GM12878 (cell line): ENCODE results near the gene PUM2. TPM values are rescaled to one million over a fixed set of nuclear protein-coding genes. Genes with fewer than 3 reads are reported as not detected.

Experiments used
- ATAC-seq: fragments of 200-7000 bp; cut with Tn5 transposase; 3 replicates; pipeline ENCODE4 v1.9.1; 2020; ENCODE audit warnings: mild to moderate bottlenecking, moderate library complexity
- BruUV-seq: library from RNA; stranded (reverse); fragments of 400-500 nt; replicated peaks from 2 replicates; lab custom pipeline; 2021; lab: Mats Ljungman, UMichigan
- CTCF ChIA-PET: fragments of 300-600 bp; sonication (Branson Sonifier 250); formaldehyde crosslinking; extraction: SDS; loops from one replicate; lab custom pipeline; 2021; ENCODE audit warnings: inconsistent platforms; lab: Yijun Ruan, JAX
- POLR2A ChIA-PET: fragments of 350-600 bp; formaldehyde crosslinking; extraction: SDS; loops from one replicate; lab custom pipeline; 2021; ENCODE audit warnings: inconsistent platforms; lab: Charles Lee
- RAD21 ChIA-PET: fragments of 300-600 bp; sonication (Branson Sonifier 250); formaldehyde crosslinking; loops from one replicate; lab custom pipeline; 2023; ENCODE audit warnings: antibody characterized with exemption; ENCODE audit not compliant: unreplicated experiment; lab: Charles Lee
- SMC1A ChIA-PET: fragments of 300-600 bp; sonication (Branson Sonifier 250); formaldehyde crosslinking; loops from one replicate; lab custom pipeline; 2023; ENCODE audit not compliant: unreplicated experiment, uncharacterized antibody; lab: Charles Lee
- DNase-seq: peaks from one replicate; pipeline ENCODE4 v3.0.0-alpha.2; 2011; ENCODE audit warnings: low read depth, low spot score
- FAIRE-seq: peaks from 3 replicates; lab custom pipeline; 2011; peaks lifted over from hg19 to GRCh38; lab: Jason Lieb, UNC
- H2AFZ ChIP-seq: 2 replicates; pipeline ENCODE4 v1.6.0; 2011; ENCODE audit warnings: low read depth, low read length, control low read depth; ENCODE audit not compliant: control insufficient read depth
- H3K27ac ChIP-seq: 2 replicates; pipeline ENCODE4 v1.5.1; 2011; ENCODE audit warnings: control low read depth; ENCODE audit not compliant: control insufficient read depth, insufficient read depth
- H3K27me3 ChIP-seq, 2 experiments: replicated peaks in 1 of 2; 2 replicates each; pipeline versions ENCODE4 v1.6.0 to v1.6.1; 2011; ENCODE audit warnings: low read length in 1 of 2; ENCODE audit not compliant: control insufficient read depth in 2 of 2, insufficient read depth in 2 of 2
- H3K36me3 ChIP-seq, 2 experiments: 2 replicates each; pipeline ENCODE4 v1.5.1; 2011; ENCODE audit warnings: low read length in 1 of 2; ENCODE audit not compliant: control insufficient read depth in 2 of 2, insufficient read depth in 2 of 2
- H3K4me1 ChIP-seq: 2 replicates; pipeline ENCODE4 v1.6.1; 2011; ENCODE audit warnings: mild to moderate bottlenecking, low read length, moderate library complexity, mixed read lengths; ENCODE audit not compliant: control insufficient read depth, insufficient read depth
- H3K4me2 ChIP-seq: 2 replicates; pipeline ENCODE4 v1.6.0; 2011; ENCODE audit warnings: control low read depth; ENCODE audit not compliant: control insufficient read depth, insufficient read depth
- H3K4me3 ChIP-seq: fragments of 200-600 bp; sonication (generic); 2 replicates; pipeline ENCODE4 v1.5.1; 2016
- H3K79me2 ChIP-seq: 2 replicates; pipeline ENCODE4 v1.6.0; 2011; ENCODE audit warnings: low read length; ENCODE audit not compliant: control insufficient read depth, insufficient read depth
- H3K9ac ChIP-seq: 2 replicates; pipeline ENCODE4 v1.8.0; 2011; ENCODE audit warnings: low read length, control low read depth, mixed read lengths; ENCODE audit not compliant: control insufficient read depth, insufficient read depth
- H3K9me3 ChIP-seq: replicated peaks from 3 replicates; pipeline ENCODE4 v1.5.1; 2011; ENCODE audit warnings: mild to moderate bottlenecking, low read length; ENCODE audit not compliant: control insufficient read depth, insufficient read depth
- H4K20me1 ChIP-seq: 2 replicates; pipeline ENCODE4 v1.6.0; 2011; ENCODE audit not compliant: control insufficient read depth, insufficient read depth
- CREB1 ChIP-seq: IDR thresholded peaks from 2 replicates; pipeline ENCODE4 v1.6.1; 2012; ENCODE audit warnings: low read depth, mild to moderate bottlenecking, inconsistent platforms
- RB1 ChIP-seq: fragments of 450-650 bp; formaldehyde crosslinking; IDR thresholded peaks from 2 replicates; pipeline ENCODE4 v1.6.1; 2017; ENCODE audit warnings: mild to moderate bottlenecking, borderline replicate concordance
- SMARCA5 ChIP-seq: fragments of 450-650 bp; IDR thresholded peaks from 2 replicates; pipeline ENCODE4 v1.6.1; 2017; ENCODE audit warnings: mild to moderate bottlenecking
- WGBS: methylation state at CpG from one replicate; pipeline ENCODE4 v1.1.6; 2016; ENCODE audit warnings: low lambda C conversion rate; ENCODE audit not compliant: insufficient replicate concordance, insufficient coverage; ENCODE audit errors: missing lambda C conversion rate; 5-methylcytosine and 5-hydroxymethylcytosine counted together
- in situ Hi-C: fragments of 300-500 bp; cut with MboI; formaldehyde crosslinking; loops from 9 replicates; pipeline ENCODE4 v1.14.3; 2018; ENCODE audit warnings: mixed read lengths
- intact Hi-C: fragments of 100-400 bp; cut with micrococcal nuclease; formaldehyde crosslinking; loops from one replicate; pipeline ENCODE4 v1.14.2; 2022; ENCODE audit not compliant: unreplicated experiment
- polyA plus RNA-seq, 11 experiments: library from polyadenylated mRNA; depleted of rRNA in 4 of 11; unstranded in 6 of 11; stranded (reverse) in 5 of 11; fragments of >200 nt; fragmentation: Nextera tagmentation in 4 of 11; fragmentation: Illumina TruSeq in 1 of 11; extraction: Ambion mirVana in 4 of 11; extraction: Trizol in 1 of 11; gene quantifications; 1 replicate in 1 of 11; 2 replicates in 10 of 11; pipeline versions ENCODE4 v1.2.1 to v1.2.3, GENCODE V29; 2011 to 2016; ENCODE audit warnings: inconsistent platforms in 2 of 11, missing spikeins in 2 of 11, low read depth in 1 of 11
- total RNA-seq, 4 experiments: library from RNA; depleted of rRNA in 3 of 4; stranded (reverse); fragments of >200 nt in 3 of 4; fragmentation: Illumina TruSeq in 1 of 4; extraction: Trizol in 1 of 4; gene quantifications; 2 replicates each; pipeline versions ENCODE4 v1.2.1 to v1.2.3, GENCODE V29; 2013 to 2021
- TF ChIP-seq, protein P1 (sequence below): IDR thresholded peaks from 2 replicates; pipeline ENCODE4 v1.6.1; 2012; ENCODE audit warnings: improper control_type of control experiment, low read depth, low read length; ENCODE audit not compliant: insufficient replicate concordance
- TF ChIP-seq, protein P2 (sequence below): fragments of 450-650 bp; IDR thresholded peaks from 2 replicates; pipeline ENCODE4 v1.6.1; 2016; ENCODE audit warnings: mild to moderate bottlenecking, moderate library complexity, borderline replicate concordance
- TF ChIP-seq, protein P3 (sequence below): IDR thresholded peaks from 2 replicates; pipeline ENCODE4 v1.6.1; 2012; ENCODE audit warnings: mild to moderate bottlenecking, low read depth, low read length

The PUM2 gene
- total and polyA plus RNA-seq, 10 of the 15 experiments (the other 5 are each of a cell fraction or from before 2014, with no cell fraction given): 14.5 to 87.6 (median 29.4) TPM

DNA sequence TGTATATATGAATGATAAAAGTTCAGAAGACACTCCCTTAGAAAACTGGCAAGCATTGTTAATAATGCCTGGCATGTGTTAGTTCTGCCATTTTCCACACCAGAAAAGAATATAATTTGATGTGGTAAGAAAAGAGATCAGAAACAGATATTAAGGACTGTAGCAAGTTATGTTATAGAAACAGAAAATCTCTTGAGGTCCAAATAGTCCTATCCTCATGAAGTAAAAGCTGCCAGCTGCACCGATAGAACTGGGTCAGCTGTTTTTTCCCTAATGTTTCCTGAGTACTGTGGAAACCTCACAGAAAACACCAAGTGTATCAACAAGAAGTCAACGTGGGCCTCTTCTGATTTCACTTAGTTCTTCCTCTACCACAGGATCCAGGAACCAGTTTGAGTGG lies 68.8 kb downstream of the PUM2 start:
- DNase-seq (no peak), ATAC-seq (no peak), FAIRE-seq (no peak)
- H3K4me1 ChIP-seq: no peaks in the 10 kb centered on the region
- peaks cover 0 to 29% of the 10 kb centered on the region in 2 experiments for H3K36me3 ChIP-seq
- no peak overlapping the region for H3K4me3 ChIP-seq
- in situ Hi-C loops: no loop called here
- no peaks in the 10 kb centered on the region for H3K27me3 ChIP-seq
- H3K9me3 ChIP-seq: no peaks in the 10 kb centered on the region
- SMC1A ChIA-PET: interaction anchor here (0.6 to 1.3 kb wide), 3 partner anchors 9 to 12 kb away, joined by 3 to 4 read pairs (median 3); no protein-coding TSS in a partner anchor
- H3K79me2 ChIP-seq: no peaks in the 10 kb centered on the region
- TF ChIP-seq CREB1 (no peak), SMARCA5 (no peak), RB1 (no peak)
- TF ChIP-seq, protein P1, sequence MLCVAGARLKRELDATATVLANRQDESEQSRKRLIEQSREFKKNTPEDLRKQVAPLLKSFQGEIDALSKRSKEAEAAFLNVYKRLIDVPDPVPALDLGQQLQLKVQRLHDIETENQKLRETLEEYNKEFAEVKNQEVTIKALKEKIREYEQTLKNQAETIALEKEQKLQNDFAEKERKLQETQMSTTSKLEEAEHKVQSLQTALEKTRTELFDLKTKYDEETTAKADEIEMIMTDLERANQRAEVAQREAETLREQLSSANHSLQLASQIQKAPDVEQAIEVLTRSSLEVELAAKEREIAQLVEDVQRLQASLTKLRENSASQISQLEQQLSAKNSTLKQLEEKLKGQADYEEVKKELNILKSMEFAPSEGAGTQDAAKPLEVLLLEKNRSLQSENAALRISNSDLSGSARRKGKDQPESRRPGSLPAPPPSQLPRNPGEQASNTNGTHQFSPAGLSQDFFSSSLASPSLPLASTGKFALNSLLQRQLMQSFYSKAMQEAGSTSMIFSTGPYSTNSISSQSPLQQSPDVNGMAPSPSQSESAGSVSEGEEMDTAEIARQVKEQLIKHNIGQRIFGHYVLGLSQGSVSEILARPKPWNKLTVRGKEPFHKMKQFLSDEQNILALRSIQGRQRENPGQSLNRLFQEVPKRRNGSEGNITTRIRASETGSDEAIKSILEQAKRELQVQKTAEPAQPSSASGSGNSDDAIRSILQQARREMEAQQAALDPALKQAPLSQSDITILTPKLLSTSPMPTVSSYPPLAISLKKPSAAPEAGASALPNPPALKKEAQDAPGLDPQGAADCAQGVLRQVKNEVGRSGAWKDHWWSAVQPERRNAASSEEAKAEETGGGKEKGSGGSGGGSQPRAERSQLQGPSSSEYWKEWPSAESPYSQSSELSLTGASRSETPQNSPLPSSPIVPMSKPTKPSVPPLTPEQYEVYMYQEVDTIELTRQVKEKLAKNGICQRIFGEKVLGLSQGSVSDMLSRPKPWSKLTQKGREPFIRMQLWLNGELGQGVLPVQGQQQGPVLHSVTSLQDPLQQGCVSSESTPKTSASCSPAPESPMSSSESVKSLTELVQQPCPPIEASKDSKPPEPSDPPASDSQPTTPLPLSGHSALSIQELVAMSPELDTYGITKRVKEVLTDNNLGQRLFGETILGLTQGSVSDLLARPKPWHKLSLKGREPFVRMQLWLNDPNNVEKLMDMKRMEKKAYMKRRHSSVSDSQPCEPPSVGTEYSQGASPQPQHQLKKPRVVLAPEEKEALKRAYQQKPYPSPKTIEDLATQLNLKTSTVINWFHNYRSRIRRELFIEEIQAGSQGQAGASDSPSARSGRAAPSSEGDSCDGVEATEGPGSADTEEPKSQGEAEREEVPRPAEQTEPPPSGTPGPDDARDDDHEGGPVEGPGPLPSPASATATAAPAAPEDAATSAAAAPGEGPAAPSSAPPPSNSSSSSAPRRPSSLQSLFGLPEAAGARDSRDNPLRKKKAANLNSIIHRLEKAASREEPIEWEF: no peak
- TF ChIP-seq, protein P2, sequence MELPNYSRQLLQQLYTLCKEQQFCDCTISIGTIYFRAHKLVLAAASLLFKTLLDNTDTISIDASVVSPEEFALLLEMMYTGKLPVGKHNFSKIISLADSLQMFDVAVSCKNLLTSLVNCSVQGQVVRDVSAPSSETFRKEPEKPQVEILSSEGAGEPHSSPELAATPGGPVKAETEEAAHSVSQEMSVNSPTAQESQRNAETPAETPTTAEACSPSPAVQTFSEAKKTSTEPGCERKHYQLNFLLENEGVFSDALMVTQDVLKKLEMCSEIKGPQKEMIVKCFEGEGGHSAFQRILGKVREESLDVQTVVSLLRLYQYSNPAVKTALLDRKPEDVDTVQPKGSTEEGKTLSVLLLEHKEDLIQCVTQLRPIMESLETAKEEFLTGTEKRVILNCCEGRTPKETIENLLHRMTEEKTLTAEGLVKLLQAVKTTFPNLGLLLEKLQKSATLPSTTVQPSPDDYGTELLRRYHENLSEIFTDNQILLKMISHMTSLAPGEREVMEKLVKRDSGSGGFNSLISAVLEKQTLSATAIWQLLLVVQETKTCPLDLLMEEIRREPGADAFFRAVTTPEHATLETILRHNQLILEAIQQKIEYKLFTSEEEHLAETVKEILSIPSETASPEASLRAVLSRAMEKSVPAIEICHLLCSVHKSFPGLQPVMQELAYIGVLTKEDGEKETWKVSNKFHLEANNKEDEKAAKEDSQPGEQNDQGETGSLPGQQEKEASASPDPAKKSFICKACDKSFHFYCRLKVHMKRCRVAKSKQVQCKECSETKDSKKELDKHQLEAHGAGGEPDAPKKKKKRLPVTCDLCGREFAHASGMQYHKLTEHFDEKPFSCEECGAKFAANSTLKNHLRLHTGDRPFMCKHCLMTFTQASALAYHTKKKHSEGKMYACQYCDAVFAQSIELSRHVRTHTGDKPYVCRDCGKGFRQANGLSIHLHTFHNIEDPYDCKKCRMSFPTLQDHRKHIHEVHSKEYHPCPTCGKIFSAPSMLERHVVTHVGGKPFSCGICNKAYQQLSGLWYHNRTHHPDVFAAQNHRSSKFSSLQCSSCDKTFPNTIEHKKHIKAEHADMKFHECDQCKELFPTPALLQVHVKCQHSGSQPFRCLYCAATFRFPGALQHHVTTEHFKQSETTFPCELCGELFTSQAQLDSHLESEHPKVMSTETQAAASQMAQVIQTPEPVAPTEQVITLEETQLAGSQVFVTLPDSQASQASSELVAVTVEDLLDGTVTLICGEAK: no peak
- TF ChIP-seq, protein P3, sequence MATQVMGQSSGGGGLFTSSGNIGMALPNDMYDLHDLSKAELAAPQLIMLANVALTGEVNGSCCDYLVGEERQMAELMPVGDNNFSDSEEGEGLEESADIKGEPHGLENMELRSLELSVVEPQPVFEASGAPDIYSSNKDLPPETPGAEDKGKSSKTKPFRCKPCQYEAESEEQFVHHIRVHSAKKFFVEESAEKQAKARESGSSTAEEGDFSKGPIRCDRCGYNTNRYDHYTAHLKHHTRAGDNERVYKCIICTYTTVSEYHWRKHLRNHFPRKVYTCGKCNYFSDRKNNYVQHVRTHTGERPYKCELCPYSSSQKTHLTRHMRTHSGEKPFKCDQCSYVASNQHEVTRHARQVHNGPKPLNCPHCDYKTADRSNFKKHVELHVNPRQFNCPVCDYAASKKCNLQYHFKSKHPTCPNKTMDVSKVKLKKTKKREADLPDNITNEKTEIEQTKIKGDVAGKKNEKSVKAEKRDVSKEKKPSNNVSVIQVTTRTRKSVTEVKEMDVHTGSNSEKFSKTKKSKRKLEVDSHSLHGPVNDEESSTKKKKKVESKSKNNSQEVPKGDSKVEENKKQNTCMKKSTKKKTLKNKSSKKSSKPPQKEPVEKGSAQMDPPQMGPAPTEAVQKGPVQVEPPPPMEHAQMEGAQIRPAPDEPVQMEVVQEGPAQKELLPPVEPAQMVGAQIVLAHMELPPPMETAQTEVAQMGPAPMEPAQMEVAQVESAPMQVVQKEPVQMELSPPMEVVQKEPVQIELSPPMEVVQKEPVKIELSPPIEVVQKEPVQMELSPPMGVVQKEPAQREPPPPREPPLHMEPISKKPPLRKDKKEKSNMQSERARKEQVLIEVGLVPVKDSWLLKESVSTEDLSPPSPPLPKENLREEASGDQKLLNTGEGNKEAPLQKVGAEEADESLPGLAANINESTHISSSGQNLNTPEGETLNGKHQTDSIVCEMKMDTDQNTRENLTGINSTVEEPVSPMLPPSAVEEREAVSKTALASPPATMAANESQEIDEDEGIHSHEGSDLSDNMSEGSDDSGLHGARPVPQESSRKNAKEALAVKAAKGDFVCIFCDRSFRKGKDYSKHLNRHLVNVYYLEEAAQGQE: no peak
- 100% methylated on average over 2 of the region's 2 CpGs for WGBS
- H3K4me2 ChIP-seq: no peak overlapping the region
- no peaks in the 10 kb centered on the region; the same call in 1 of the 2 replicates for H4K20me1 ChIP-seq
- RAD21 ChIA-PET: interaction anchor here (1.8 kb wide), 1 partner anchor 56 kb away, joined by 4 read pairs; no protein-coding TSS in a partner anchor
- intact Hi-C loops: no loop called here
- H3K27ac ChIP-seq: no peak overlapping the region
- CTCF ChIA-PET: interaction anchor here (0.9 to 1.6 kb wide), 8 partner anchors 19 to 266 kb away, joined by 3 to 4 read pairs (median 3); no protein-coding TSS in a partner anchor
- H3K9ac ChIP-seq: no peak overlapping the region
- POLR2A ChIA-PET: interaction anchor here (0.5 kb wide), 1 partner anchor 17 kb away, joined by 3 read pairs; no protein-coding TSS in a partner anchor
- no peak overlapping the region for H2AFZ ChIP-seq
- no TSS peak for BruUV-seq
